ENCODE data around the gene ZNF497. TPM values are rescaled to one million over a fixed set of nuclear protein-coding genes. Genes with fewer than 3 reads are reported as not detected.

ZNF497 gene
- total and polyA plus RNA-seq, 4 donors, result 0.60 to 4.4 (median 1.3) TPM

DNA sequence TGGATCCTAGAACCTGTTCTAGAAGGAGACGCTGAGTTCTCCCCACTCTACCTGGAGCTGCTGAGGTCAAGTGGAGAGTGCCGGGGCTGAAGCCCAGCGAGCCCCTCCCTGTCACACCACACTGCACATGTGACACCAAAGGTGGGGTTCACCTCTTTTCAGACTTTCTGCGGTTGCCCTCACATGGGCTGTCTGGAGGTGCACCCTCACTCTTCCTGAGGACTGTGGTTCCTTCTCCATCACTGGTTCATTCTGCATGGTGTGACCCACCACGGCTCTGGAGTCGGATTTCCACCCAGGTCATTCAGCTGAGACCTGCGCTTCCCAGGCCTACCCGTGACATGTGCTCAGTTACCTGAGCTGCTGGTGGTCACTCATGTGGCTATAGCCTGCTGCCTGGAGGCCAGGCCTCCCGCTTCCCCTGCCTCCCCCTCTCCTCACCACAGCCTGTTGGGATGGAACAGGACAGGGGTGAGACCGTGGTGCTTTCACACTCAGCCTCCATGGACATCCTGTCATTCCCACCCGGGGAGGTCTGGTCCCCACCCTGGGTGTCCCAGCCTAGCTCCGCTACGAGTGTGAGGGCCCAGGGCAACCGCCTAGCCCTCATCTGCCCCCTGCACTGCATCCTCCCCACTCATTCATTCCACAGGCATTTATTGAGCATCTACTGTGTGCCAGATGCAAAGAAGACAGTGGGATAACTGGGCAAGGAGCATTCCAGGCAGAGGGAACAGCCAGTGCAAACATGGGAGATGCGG, 8.7 kb downstream of the ZNF497 start:
- no peaks in the 10 kb centered on the region for H3K9me3 ChIP-seq (ENCODE audit: control insufficient read depth in 4 of 4, low read length in 3 of 4)
- H3K36me3 ChIP-seq (ENCODE audit: control insufficient read depth in 4 of 4, insufficient read depth in 3 of 4, low read depth in 1 of 4, low read length in 3 of 4), result no peaks in the 10 kb centered on the region
- H3K27ac ChIP-seq (ENCODE audit: low read depth in 1 of 2, low read length in 2 of 2), result peak overlapping the region; percentile 3 to 14
- no peak for DNase-seq (ENCODE audit: low spot score)
- peak in 1 of 2 donors; percentile 6 for TF ChIP-seq HNF4A (conservative IDR thresholded peaks at IDR 0.05)
- TF ChIP-seq YY1 (IDR thresholded peaks at IDR 0.05), result no peak
- peak in 1 of 2 donors; percentile 5 for TF ChIP-seq GABPA (IDR thresholded peaks at IDR 0.05 in 1 of 2, conservative IDR thresholded peaks at IDR 0.05 in 1 of 2)
- TF ChIP-seq, protein P1, sequence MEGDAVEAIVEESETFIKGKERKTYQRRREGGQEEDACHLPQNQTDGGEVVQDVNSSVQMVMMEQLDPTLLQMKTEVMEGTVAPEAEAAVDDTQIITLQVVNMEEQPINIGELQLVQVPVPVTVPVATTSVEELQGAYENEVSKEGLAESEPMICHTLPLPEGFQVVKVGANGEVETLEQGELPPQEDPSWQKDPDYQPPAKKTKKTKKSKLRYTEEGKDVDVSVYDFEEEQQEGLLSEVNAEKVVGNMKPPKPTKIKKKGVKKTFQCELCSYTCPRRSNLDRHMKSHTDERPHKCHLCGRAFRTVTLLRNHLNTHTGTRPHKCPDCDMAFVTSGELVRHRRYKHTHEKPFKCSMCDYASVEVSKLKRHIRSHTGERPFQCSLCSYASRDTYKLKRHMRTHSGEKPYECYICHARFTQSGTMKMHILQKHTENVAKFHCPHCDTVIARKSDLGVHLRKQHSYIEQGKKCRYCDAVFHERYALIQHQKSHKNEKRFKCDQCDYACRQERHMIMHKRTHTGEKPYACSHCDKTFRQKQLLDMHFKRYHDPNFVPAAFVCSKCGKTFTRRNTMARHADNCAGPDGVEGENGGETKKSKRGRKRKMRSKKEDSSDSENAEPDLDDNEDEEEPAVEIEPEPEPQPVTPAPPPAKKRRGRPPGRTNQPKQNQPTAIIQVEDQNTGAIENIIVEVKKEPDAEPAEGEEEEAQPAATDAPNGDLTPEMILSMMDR (IDR thresholded peaks at IDR 0.05; ENCODE audit: low read depth, low read length, missing input control), result no peak
- no peak for TF ChIP-seq SP1 (IDR thresholded peaks at IDR 0.05)
- peak; percentile 3 to 35 for TF ChIP-seq RXRA (IDR thresholded peaks at IDR 0.05)
- WGBS, result 71% methylated on average over 15 of the region's 15 CpGs
- H3K4me3 ChIP-seq (ENCODE audit: low read depth in 1 of 3, low read length in 3 of 3), result peak overlapping the region in 1 of 3 donors; percentile 20
- H3K27me3 ChIP-seq (ENCODE audit: control insufficient read depth in 4 of 4, insufficient read depth in 4 of 4, low read length in 3 of 4), result no peaks in the 10 kb centered on the region
- H3K4me1 ChIP-seq (ENCODE audit: control insufficient read depth in 4 of 4, insufficient read depth in 4 of 4, low read length in 3 of 4), result peaks cover 23 to 78% (median 58%) of the 10 kb centered on the region in 4 donors
- H3K9ac ChIP-seq (ENCODE audit: low read depth in 1 of 2, low read length in 2 of 2), result no peak overlapping the region

DNA sequence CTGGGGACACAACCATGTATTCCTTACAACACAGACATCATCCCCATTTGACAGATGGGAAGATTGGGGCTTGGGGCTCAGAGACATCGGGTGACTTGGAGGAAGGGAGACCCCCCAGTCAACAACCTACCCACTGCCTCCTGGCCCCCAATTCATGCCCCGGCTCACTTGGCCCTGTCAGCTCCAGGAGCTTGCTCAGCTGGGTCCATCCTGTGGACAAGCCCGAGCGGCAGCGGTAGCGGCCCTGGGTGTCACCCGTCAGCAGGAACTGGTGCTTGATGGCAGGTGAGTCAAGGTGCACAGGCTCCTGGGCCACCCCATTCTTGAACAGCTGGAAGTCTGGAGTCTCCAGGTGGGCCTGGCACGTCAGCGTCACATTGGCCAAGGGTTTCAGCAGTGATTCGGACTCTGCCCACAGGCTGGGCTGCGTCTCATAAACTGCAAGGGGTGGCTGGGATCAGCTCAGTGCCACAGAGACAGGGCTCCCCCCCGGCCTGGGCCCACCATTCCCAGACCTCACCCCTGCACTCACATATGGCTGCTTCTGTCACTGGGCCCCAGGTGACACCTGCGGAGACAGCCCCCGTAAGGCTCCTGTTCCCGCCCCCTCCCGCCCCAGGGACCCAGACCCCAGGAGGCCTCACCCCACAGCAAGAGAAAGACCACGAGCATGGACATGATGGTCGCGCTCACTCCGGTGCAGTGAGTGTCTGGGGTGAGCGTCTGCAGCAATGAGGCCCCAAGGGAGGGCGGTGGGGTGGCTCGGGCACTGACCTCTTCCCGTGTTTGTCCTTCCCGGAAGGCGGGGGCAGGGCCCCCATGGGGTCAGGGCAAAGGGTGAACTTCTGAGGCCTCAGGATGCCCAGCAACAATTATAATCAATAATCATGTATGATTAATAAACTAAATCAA, 9.5 kb downstream of the ZNF497 start, which contains the start of gene A1BG:
Gene A1BG (minus strand): TSS at position 733 of the 912 bp plus-strand sequence. CDS start 55 bp downstream, at position 678.
- Histone ChIP-seq H3K4me1 (ENCODE audit: control insufficient read depth in 4 of 4, insufficient read depth in 4 of 4, low read length in 3 of 4) (peaks cover 23 to 83% (median 65%) of the 10 kb centered on the region in 4 donors), H3K9ac (ENCODE audit: low read depth in 1 of 2, low read length in 2 of 2) (peak within 1 kb of the TSS; percentile 28 to 69), H3K9me3 (ENCODE audit: control insufficient read depth in 4 of 4, low read length in 3 of 4) (no peaks in the 10 kb centered on the region), H3K27me3 (ENCODE audit: control insufficient read depth in 4 of 4, insufficient read depth in 4 of 4, low read length in 3 of 4) (no peaks in the 10 kb centered on the region), H3K4me3 (ENCODE audit: low read depth in 1 of 3, low read length in 3 of 3) (peak within 1 kb of the TSS; percentile 65 to 96 (median 81)), H3K36me3 (ENCODE audit: control insufficient read depth in 4 of 4, insufficient read depth in 3 of 4, low read depth in 1 of 4, low read length in 3 of 4) (no peaks in the 10 kb centered on the region), H3K27ac (ENCODE audit: low read depth in 1 of 2, low read length in 2 of 2) (peak within 1 kb of the TSS; percentile 42 to 47)
- TF ChIP-seq GABPA (IDR thresholded peaks at IDR 0.05 in 1 of 2, conservative IDR thresholded peaks at IDR 0.05 in 1 of 2) (peak in 1 of 2 donors; percentile 68), TAF1 (conservative IDR thresholded peaks at IDR 0.05) (peak; percentile 74), YY1 (IDR thresholded peaks at IDR 0.05) (peak; percentile 64), HNF4G (IDR thresholded peaks at IDR 0.05) (peak; percentile 91), FOXA2 (IDR thresholded peaks at IDR 0.05) (no peak), RXRA (IDR thresholded peaks at IDR 0.05) (peak; percentile 95 to 98), JUND (IDR thresholded peaks at IDR 0.05) (no peak), EGR1 (IDR thresholded peaks at IDR 0.05; ENCODE audit: low read depth in 2 of 2) (peak; percentile 48 to 68), HNF4A (conservative IDR thresholded peaks at IDR 0.05) (peak; percentile 91 to 98), FOXA1 (IDR thresholded peaks at IDR 0.05) (no peak), SP1 (IDR thresholded peaks at IDR 0.05) (peak; percentile 76), RAD21 (IDR thresholded peaks at IDR 0.05) (peak in 1 of 2 donors; percentile 43), NR2F2 (IDR thresholded peaks at IDR 0.05) (peak; percentile 88)
- TF ChIP-seq, protein P2, sequence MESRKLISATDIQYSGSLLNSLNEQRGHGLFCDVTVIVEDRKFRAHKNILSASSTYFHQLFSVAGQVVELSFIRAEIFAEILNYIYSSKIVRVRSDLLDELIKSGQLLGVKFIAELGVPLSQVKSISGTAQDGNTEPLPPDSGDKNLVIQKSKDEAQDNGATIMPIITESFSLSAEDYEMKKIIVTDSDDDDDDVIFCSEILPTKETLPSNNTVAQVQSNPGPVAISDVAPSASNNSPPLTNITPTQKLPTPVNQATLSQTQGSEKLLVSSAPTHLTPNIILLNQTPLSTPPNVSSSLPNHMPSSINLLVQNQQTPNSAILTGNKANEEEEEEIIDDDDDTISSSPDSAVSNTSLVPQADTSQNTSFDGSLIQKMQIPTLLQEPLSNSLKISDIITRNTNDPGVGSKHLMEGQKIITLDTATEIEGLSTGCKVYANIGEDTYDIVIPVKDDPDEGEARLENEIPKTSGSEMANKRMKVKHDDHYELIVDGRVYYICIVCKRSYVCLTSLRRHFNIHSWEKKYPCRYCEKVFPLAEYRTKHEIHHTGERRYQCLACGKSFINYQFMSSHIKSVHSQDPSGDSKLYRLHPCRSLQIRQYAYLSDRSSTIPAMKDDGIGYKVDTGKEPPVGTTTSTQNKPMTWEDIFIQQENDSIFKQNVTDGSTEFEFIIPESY (IDR thresholded peaks at IDR 0.05), result no peak
- TF ChIP-seq, protein P3, sequence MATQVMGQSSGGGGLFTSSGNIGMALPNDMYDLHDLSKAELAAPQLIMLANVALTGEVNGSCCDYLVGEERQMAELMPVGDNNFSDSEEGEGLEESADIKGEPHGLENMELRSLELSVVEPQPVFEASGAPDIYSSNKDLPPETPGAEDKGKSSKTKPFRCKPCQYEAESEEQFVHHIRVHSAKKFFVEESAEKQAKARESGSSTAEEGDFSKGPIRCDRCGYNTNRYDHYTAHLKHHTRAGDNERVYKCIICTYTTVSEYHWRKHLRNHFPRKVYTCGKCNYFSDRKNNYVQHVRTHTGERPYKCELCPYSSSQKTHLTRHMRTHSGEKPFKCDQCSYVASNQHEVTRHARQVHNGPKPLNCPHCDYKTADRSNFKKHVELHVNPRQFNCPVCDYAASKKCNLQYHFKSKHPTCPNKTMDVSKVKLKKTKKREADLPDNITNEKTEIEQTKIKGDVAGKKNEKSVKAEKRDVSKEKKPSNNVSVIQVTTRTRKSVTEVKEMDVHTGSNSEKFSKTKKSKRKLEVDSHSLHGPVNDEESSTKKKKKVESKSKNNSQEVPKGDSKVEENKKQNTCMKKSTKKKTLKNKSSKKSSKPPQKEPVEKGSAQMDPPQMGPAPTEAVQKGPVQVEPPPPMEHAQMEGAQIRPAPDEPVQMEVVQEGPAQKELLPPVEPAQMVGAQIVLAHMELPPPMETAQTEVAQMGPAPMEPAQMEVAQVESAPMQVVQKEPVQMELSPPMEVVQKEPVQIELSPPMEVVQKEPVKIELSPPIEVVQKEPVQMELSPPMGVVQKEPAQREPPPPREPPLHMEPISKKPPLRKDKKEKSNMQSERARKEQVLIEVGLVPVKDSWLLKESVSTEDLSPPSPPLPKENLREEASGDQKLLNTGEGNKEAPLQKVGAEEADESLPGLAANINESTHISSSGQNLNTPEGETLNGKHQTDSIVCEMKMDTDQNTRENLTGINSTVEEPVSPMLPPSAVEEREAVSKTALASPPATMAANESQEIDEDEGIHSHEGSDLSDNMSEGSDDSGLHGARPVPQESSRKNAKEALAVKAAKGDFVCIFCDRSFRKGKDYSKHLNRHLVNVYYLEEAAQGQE (IDR thresholded peaks at IDR 0.05), result peak; percentile 55
- TF ChIP-seq, protein P4, sequence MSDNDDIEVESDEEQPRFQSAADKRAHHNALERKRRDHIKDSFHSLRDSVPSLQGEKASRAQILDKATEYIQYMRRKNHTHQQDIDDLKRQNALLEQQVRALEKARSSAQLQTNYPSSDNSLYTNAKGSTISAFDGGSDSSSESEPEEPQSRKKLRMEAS (IDR thresholded peaks at IDR 0.05), result peak; percentile 52
- TF ChIP-seq, protein P1 (IDR thresholded peaks at IDR 0.05; ENCODE audit: low read depth, low read length, missing input control), result no peak
- TF ChIP-seq, protein P5, sequence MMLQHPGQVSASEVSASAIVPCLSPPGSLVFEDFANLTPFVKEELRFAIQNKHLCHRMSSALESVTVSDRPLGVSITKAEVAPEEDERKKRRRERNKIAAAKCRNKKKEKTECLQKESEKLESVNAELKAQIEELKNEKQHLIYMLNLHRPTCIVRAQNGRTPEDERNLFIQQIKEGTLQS (IDR thresholded peaks at IDR 0.05), result no peak
- 29% methylated on average over 26 of the region's 26 CpGs for WGBS
- DNase-seq (ENCODE audit: low spot score), result peak; percentile 71

Data from liver (tissue), 9 donors.